Keratinocyte (primary cell): ENCODE measurements around the gene CFAP57.

Experiments used
- CTCF ChIP-seq, 3 experiments: IDR thresholded peaks in 1 of 3; conservative IDR thresholded peaks in 1 of 3; optimal IDR thresholded peaks in 1 of 3; 2 replicates in 2 of 3; 3 replicates in 1 of 3; pipeline versions ENCODE3 to v1.5.1; 2011; ENCODE audit warnings: low read length in 3 of 3, mild to moderate bottlenecking in 3 of 3, moderate library complexity in 2 of 3, control low read depth in 1 of 3, inconsistent platforms in 1 of 3; ENCODE audit not compliant: insufficient read depth in 2 of 3; ENCODE audit errors: extremely low read depth in 1 of 3
- EZH2 ChIP-seq: IDR thresholded peaks from one replicate; pipeline ENCODE4 v1.6.1; 2012; ENCODE audit warnings: inconsistent platforms, mild to moderate bottlenecking, low read length, moderate library complexity

GRCh38 chr1:43299101-43299500 lies 127.0 kb downstream of the CFAP57 start:
- TF ChIP-seq CTCF (optimal IDR thresholded peaks at IDR 0.05 in 1 of 3, IDR thresholded peaks at IDR 0.05 in 1 of 3, conservative IDR thresholded peaks at IDR 0.05 in 1 of 3; ENCODE audit: extremely low read depth in 1 of 3, insufficient read depth in 2 of 3, low read length in 3 of 3) (no peak), EZH2 (no peak)
